Measurements from ENCODE around the gene TBC1D5.

DNA sequence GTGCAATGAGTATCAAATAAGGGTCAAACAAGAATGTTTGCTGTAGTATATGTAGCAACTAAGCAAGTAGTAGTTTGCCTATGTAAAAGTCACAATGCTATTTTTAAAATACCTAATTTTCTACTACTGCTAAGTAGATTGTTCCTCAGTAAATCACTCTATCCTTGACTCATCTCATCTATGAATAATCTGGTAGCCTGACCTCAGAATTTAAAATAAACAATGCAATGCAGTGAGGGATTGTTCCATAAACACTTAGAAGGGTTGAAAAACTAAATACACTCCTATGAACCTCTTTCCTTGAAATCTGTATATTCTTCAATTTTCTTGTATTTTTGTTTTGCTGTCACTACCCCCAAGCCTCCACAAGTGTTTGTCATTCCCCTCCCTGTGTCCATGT lies 253.3 kb downstream of the TBC1D5 start:
- TF ChIP-seq EZH2phosphoT487 (IDR thresholded peaks at IDR 0.05; ENCODE audit: insufficient read depth, low read depth) (no peak), EZH2 (IDR thresholded peaks at IDR 0.05; ENCODE audit: insufficient read depth, poor library complexity, severe bottlenecking) (no peak)

Data from GM23248 (cell line).